HG02763 (cell line): ENCODE results near the gene SVIL.
A peak's percentile ranks its signal among the peaks of the same experiment; 100 is the strongest.
"Not testable (repeated sequence)": the region's sequence is repeated elsewhere in the genome, so short reads cannot be mapped to it uniquely, and the experiment has no call there.

Source experiments
- ATAC-seq: cut with Tn5 transposase; IDR thresholded peaks from one replicate; pipeline ENCODE4 v1.9.1; 2021; ENCODE audit warnings: mild to moderate bottlenecking, moderate library complexity; ENCODE audit not compliant: unreplicated experiment

Gene SVIL

GRCh38 chr10:29649561-29650551 is 15.1 kb upstream of the SVIL start:
- no peak for ATAC-seq

DNA sequence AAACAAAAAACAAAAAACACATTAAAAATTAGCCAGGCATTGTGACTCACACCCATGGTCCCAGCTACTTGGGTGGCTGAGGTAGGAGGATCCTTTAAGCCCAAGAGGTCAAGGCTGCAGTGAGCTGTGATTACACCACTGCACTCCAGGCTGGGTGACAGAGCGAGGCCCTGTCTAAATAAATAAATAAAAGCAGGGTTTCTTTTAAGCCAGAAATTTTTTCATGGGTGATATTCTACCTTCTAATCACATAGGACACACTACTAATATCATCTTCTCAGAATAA is 14.2 kb upstream of the SVIL start:
- ATAC-seq, result no peak

GRCh38 chr10:29648114-29648982 is 13.6 kb upstream of the SVIL start:
- no peak for ATAC-seq

- ATAC-seq, result no peak
Observed at GRCh38 chr10:29647478-29647877, 12.7 kb upstream of the SVIL start.

DNA sequence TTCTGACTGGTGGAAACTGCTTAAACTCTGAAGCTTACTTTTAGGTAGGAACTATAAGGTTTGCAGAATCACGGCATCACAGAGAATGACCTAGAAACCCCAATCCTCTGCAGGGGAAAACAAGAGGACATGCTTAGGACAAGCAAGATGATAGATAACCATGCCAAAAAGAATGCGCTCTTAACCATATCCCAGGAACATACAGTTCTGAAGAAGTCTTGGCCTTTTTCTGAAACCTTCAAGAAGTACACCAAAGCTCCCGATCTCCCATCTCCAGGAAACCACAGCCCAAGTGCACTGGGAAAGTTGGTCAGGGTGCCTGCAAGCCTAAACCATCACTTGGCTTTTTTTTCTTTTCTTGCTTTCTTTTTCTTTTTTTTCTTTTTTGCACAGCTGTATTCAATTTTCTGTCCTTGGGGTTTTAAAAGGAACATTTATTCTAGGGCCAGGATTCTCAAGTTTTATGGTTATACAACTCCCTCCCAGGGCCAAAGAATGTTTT is 12.2 kb upstream of the SVIL start:
- ATAC-seq, result no peak

DNA sequence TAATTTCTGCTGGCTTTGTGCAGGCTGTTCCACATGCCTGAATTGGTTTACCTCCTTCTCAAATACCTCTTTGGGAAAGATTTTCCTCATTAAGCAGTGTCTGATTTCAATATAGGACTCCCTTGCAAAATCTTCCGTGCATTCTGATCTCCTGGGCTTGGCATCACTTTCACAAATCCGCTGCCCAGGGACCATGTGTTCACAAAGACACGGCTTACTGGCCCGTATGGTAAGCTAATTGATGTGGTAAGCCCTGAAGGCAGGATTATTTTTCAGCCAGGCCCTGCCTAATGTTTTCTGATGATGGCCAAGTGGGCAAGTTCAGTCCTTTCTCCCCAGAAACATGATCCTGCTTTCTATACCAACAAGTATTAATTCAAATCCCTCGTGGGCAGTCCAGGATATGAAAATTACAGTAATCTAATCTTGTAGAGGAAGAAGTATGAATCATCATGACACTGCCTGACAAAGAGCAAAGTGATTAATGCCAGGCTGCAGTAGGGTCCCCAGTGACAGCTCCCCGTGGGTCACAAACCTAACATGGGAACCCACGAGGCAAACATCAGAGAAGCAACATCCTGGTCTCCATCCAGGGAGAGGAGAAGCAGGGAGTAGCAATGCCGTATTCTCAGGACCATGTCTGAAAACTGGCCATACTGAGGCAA is 11.6 kb upstream of the SVIL start:
- no peak for ATAC-seq

DNA sequence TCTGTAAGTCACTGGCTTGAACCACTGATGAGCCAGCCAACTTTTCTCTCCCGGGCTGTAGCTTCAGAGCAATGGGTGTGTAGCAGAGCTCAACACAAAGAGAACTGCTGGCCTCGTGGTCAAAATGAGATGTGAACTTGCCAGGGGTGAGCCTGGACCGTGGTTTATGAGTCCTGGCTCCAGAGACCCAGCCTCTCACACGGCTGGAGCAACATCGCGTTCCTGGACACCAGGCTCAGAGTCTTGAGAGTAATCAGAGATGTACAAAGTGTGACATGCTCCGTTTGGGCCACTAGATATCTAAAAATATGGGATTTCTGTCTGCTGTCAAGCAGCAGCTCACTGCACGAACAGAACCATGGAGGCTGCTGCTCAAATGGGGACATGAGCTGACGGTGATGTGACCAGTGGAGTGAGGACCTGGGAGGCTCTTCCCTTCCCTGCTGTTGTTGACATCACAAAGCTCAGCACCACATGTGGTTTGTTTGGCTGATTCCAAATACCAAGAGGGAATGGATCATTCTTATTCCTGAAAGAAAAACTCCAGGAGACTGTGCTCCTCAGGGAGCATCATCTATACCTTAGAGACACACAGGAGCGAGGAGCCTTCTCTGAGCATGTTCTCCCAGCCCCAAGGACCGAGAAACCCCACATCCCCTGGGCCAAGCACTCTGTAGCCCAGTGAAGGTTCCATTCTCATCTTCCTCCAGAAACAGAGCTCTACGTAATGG is 9.2 kb upstream of the SVIL start:
- ATAC-seq, result no peak

GRCh38 chr10:29642990-29643389 is 8.2 kb upstream of the SVIL start:
- no peak for ATAC-seq

- no peak for ATAC-seq
Observed at GRCh38 chr10:29637537-29637936, 2.8 kb upstream of the SVIL start.

GRCh38 chr10:29636178-29636577 is 1.4 kb upstream of the SVIL start:
- no peak for ATAC-seq

DNA sequence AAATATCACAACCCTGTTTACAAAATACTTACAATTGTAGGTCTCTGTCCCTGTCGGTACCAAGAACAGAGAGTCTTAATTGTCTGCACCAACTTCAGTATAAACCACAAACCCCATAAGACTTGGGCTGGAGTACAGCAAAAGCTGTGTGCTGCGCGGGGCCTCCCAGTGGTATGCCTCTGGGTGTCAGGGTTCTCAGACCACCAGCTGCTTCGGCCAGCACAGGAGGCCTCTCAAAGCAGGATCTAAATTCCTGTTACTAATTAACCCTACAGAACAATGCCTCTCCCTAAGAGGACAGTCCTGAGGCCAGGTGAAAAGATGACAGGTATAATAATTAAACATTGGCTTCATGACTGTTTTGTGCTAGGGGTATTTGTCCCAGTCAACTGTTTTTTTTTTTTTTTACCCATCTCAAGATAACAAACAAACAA is 957 bp upstream of the SVIL start:
- peak; percentile 59 for ATAC-seq

GRCh38 chr10:29634105-29634504 is 666 bp downstream of the SVIL start:
- no peak for ATAC-seq

GRCh38 chr10:29631049-29631339 is 3.8 kb downstream of the SVIL start:
- ATAC-seq, result no peak

GRCh38 chr10:29630205-29631048 is 4.3 kb downstream of the SVIL start:
- ATAC-seq, result no peak

DNA sequence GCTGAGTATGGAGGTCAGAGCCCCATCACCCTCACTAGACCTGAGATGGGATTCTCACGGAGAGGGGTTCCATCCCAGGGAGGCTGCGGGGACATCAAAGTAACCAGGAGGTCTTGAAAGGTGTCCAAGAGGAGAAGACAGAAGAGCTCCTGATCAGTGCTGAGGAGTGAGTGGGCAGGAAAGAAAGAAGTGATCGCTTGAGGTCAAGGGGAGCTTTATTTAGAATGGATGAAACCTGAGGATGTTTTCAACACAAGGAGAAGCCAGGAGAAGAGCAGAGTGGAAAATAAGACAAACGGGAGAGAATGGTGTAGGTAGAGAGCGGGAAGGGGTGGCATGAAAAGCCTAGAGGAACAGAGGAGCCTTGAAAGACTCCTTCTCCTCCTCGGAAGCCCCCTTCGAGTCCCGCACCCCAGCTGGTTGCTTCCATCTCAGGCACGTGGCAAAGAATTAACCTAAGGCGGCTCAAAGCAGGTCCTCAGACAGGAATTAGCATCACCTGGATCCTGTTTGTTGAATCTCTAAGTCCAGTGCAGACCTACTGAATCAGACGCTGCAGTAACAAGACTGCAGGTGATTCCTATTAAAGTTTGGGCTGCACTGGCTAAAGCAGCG is 5.8 kb downstream of the SVIL start:
- no peak for ATAC-seq

- ATAC-seq, result no peak
Observed at GRCh38 chr10:29628311-29628710, 6.5 kb downstream of the SVIL start.

GRCh38 chr10:29627201-29628132 is 7.3 kb downstream of the SVIL start:
- no peak for ATAC-seq

DNA sequence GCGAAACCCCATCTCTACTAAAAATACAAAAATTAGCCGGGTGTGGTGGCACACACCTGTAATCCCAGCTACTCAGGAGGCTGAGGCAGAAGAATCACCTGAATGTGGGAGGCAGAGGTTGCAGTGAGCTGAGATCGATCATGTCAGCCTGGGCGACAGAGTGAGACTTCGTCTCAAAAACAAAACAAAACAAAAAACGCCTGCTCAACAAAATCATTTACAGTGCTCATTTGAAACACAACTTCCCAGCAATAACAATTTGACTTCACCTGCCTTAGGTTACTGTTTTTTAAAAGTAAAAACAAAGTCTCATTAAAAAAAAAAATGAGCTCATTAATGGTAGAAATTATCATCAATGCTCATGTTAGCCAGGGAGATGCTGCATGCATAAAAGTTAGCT is 10.4 kb downstream of the SVIL start:
- not testable (repeated sequence) for ATAC-seq
